GM04503 (cell line): Measurements from ENCODE around the gene EXOC3L2.
"Not testable (repeated sequence)": the region's sequence is repeated elsewhere in the genome, so short reads cannot be mapped to it uniquely, and the experiment has no call there.

ENCODE experiments used
- DNase-seq: peaks from one replicate; pipeline ENCODE4 v3.0.0-alpha.2; 2012; ENCODE audit warnings: low read depth

EXOC3L2 gene

GRCh38 chr19:45255611-45256157, 10.5 kb upstream of the EXOC3L2 start:
- DNase-seq, result no peak

- DNase-seq, result no peak
Observed at GRCh38 chr19:45254044-45254531, 8.9 kb upstream of the EXOC3L2 start.

GRCh38 chr19:45253396-45254027, 8.3 kb upstream of the EXOC3L2 start:
- no peak for DNase-seq

GRCh38 chr19:45251452-45252354, 6.5 kb upstream of the EXOC3L2 start:
- no peak for DNase-seq

GRCh38 chr19:45250832-45251451, 5.7 kb upstream of the EXOC3L2 start, which contains the start of gene MARK4:
TSS of gene MARK4 (plus strand) at chr19:45251271. CDS start at chr19:45251589, 318 bp downstream.
- no peak for DNase-seq

- DNase-seq, result no peak
Observed at GRCh38 chr19:45250216-45250831, 5.1 kb upstream of the EXOC3L2 start.

GRCh38 chr19:45249261-45250033, 4.2 kb upstream of the EXOC3L2 start:
- no peak for DNase-seq

- DNase-seq, result no peak
Observed at GRCh38 chr19:45247136-45247535, 1.9 kb upstream of the EXOC3L2 start.

GRCh38 chr19:45245826-45246225, 619 bp upstream of the EXOC3L2 start:
- no peak for DNase-seq

- no peak for DNase-seq
Observed at GRCh38 chr19:45244133-45244794, 943 bp downstream of the EXOC3L2 start.

- no peak for DNase-seq
Observed at GRCh38 chr19:45243144-45243732, 2.0 kb downstream of the EXOC3L2 start.

GRCh38 chr19:45238556-45238955, 6.7 kb downstream of the EXOC3L2 start:
- DNase-seq, result no peak

GRCh38 chr19:45235485-45235884, 9.7 kb downstream of the EXOC3L2 start:
- DNase-seq, result no peak

GRCh38 chr19:45234089-45234869, 10.9 kb downstream of the EXOC3L2 start:
- no peak for DNase-seq

GRCh38 chr19:45231891-45232290, 13.3 kb downstream of the EXOC3L2 start:
- no peak for DNase-seq

GRCh38 chr19:45229056-45229455, 16.2 kb downstream of the EXOC3L2 start:
- DNase-seq, result not testable (repeated sequence)

- no peak for DNase-seq
Observed at GRCh38 chr19:45224645-45225044, 20.6 kb downstream of the EXOC3L2 start.

- no peak for DNase-seq
Observed at GRCh38 chr19:45223879-45224278, 21.3 kb downstream of the EXOC3L2 start.

- no peak for DNase-seq
Observed at GRCh38 chr19:45222724-45223123, 22.5 kb downstream of the EXOC3L2 start.
